Stimulated activated CD4-positive, alpha-beta T cell treated with anti-CD3 and anti-CD28 coated beads, Interleukin-4, amount 100 ng/mL, for 4 hours (primary cell): Measurements from ENCODE around the gene CASP6.
"Not testable (repeated sequence)": the region's sequence is repeated elsewhere in the genome, so short reads cannot be mapped to it uniquely, and the experiment has no call there.

ENCODE experiments used
- DNase-seq, 2 experiments: peaks; one replicate each; pipeline ENCODE4 v3.0.0-alpha.2; 2020

Gene CASP6

GRCh38 chr4:109718759-109719158, 15.5 kb upstream of the CASP6 start:
- DNase-seq = no peak

GRCh38 chr4:109713500-109713899, 10.3 kb upstream of the CASP6 start:
- no peak for DNase-seq

- DNase-seq = no peak
These were observed 5.7 kb upstream of the CASP6 start for GRCh38 chr4:109708990-109709389.

GRCh38 chr4:109708435-109708834, 5.2 kb upstream of the CASP6 start:
- no peak for DNase-seq

GRCh38 chr4:109703664-109704361, 568 bp upstream of the CASP6 start:
- no peak for DNase-seq

GRCh38 chr4:109701566-109702410, 1.5 kb downstream of the CASP6 start:
- DNase-seq = no peak

GRCh38 chr4:109699553-109700225, 3.6 kb downstream of the CASP6 start:
- DNase-seq = no peak

- no peak for DNase-seq
These were observed 4.6 kb downstream of the CASP6 start for GRCh38 chr4:109698656-109699055.

GRCh38 chr4:109691411-109691920, 11.8 kb downstream of the CASP6 start:
- DNase-seq = no peak

GRCh38 chr4:109690690-109691410, 12.4 kb downstream of the CASP6 start:
- DNase-seq = no peak

GRCh38 chr4:109684727-109685126, 18.5 kb downstream of the CASP6 start:
- DNase-seq = no peak

GRCh38 chr4:109683621-109684253, 19.5 kb downstream of the CASP6 start:
- no peak for DNase-seq

- DNase-seq = no peak
These were observed 20.4 kb downstream of the CASP6 start for GRCh38 chr4:109682875-109683274.

- DNase-seq = not testable (repeated sequence)
These were observed 24.3 kb downstream of the CASP6 start for GRCh38 chr4:109678925-109679324.

GRCh38 chr4:109678472-109678871, 24.8 kb downstream of the CASP6 start:
- not testable (repeated sequence) for DNase-seq

GRCh38 chr4:109676886-109677285, 26.4 kb downstream of the CASP6 start:
- DNase-seq = no peak

GRCh38 chr4:109675843-109676242, 27.4 kb downstream of the CASP6 start:
- DNase-seq = no peak

- DNase-seq = no peak
These were observed 28.1 kb downstream of the CASP6 start for GRCh38 chr4:109675181-109675580.

- DNase-seq = no peak
These were observed 29.9 kb downstream of the CASP6 start for GRCh38 chr4:109673303-109673702.

- no peak for DNase-seq
These were observed 30.9 kb downstream of the CASP6 start for GRCh38 chr4:109672169-109672930.

- DNase-seq = peak in 1 of 2 experiments; percentile 25
These were observed 31.9 kb downstream of the CASP6 start for GRCh38 chr4:109671350-109671749.
